HG03280 (cell line): Measurements from ENCODE around the gene RUSC1.
A peak's percentile ranks its signal among the peaks of the same experiment; 100 is the strongest.
"Not testable (repeated sequence)": the region's sequence is repeated elsewhere in the genome, so short reads cannot be mapped to it uniquely, and the experiment has no call there.

ENCODE experiments used
- ATAC-seq: cut with Tn5 transposase; IDR thresholded peaks from one replicate; pipeline ENCODE4 v1.9.1; 2021; ENCODE audit warnings: mild to moderate bottlenecking, moderate library complexity; ENCODE audit not compliant: unreplicated experiment

The RUSC1 gene, protein sequence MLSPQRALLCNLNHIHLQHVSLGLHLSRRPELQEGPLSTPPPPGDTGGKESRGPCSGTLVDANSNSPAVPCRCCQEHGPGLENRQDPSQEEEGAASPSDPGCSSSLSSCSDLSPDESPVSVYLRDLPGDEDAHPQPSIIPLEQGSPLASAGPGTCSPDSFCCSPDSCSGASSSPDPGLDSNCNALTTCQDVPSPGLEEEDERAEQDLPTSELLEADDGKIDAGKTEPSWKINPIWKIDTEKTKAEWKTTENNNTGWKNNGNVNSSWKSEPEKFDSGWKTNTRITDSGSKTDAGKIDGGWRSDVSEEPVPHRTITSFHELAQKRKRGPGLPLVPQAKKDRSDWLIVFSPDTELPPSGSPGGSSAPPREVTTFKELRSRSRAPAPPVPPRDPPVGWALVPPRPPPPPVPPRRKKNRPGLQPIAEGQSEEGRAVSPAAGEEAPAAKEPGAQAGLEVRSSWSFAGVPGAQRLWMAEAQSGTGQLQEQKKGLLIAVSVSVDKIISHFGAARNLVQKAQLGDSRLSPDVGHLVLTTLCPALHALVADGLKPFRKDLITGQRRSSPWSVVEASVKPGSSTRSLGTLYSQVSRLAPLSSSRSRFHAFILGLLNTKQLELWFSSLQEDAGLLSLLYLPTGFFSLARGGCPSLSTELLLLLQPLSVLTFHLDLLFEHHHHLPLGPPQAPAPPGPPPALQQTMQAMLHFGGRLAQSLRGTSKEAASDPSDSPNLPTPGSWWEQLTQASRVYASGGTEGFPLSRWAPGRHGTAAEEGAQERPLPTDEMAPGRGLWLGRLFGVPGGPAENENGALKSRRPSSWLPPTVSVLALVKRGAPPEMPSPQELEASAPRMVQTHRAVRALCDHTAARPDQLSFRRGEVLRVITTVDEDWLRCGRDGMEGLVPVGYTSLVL

DNA sequence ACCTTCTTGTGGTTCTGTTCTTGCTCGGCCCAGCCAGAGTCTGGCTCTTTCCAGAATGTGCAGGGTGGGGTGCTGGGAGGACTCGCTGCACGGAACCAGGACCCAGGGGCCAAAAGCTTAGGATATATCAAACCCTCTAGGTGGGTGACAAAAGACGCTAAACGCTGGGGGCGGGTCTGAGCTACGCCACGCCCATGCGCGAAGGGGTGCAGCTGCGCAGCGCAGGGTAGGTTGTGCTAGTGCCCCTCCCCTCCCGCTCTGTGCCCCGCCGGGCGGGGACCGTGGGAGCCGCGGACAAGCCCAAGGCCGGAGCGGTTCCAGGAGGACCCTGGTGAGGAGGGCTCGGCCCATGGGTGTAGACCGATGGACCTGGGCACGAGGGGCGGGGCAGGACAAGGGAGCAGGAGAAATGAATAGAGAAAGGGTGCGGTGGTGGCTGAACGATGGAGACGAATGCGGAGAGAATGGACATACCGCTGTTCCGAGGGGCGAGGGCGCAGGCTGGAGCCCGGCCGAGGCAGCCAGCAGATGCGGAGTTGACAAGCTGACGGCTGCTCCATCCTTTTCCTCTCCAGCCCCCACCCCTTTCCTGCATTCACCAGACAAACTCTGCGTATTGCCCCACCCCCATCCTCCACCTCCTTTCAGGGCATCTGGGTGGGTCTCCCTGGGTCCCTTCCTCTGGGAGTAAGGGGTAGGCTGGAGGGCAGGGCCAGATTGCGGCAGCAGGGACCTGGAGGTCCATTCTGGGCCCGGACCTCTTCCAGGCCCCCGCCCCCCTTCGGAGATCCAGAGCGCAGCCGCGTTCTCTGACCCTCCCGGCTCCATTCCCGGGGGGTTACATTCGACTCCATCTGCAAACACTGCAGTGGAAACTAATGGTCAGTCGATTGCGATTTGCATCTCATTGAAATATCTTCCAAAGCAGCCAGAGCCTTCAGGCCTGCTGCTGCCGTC, at the start of gene RUSC1:
Gene RUSC1 (plus strand): TSS at position 234 of the 957 bp plus-strand sequence. CDS start 880 bp downstream, outside the sequence.
- no peak for ATAC-seq

- peak; percentile 32 for ATAC-seq
These were observed 48.0 kb upstream of the RUSC1 start for GRCh38 chr1:155272466-155273342.

GRCh38 chr1:155273343-155274245, 47.1 kb upstream of the RUSC1 start, which contains the start of gene CLK2:
Gene CLK2 (minus strand): TSS chr1:155273504. CDS start chr1:155270977, 2,527 bp downstream.
- peak; percentile 83 for ATAC-seq

DNA sequence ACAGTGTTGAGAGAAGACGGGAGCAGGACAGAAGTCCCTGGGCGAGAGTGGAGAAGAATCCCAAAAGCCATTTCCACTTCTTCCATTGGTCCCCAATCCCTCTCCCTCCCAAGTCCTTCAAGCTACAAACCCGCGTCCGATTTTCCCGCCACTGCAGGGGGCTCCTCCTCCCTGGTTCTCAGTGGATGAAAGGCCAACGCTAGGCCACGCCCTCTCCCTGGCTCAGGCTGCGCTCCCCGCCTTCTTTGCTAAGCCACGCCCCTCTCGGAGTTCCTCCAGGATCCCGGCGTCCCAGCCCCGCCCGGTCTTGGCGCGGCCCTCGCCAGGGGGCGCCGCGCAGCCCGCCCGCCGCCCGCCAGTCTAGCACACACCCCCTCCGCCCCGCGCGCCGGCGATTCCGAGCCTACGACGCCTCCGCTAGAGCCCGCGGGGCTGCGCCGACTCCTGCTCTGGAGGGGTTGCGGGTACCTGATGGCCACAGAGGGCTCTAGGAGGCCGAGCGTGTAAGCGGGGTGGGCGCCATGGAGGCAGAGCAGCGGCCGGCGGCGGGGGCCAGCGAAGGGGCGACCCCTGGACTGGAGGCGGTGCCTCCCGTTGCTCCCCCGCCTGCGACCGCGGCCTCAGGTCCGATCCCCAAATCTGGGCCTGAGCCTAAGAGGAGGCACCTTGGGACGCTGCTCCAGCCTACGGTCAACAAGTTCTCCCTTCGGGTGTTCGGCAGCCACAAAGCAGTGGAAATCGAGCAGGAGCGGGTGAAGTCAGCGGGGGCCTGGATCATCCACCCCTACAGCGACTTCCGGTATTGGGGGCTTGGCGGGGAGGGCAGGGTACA, 43.4 kb upstream of the RUSC1 start, which contains the start of gene HCN3:
Gene HCN3 (plus strand): TSS at position 394 of the 832 bp plus-strand sequence. CDS start 128 bp downstream, at position 522.
- peak; percentile 60 for ATAC-seq

- no peak for ATAC-seq
These were observed 42.6 kb upstream of the RUSC1 start for GRCh38 chr1:155277902-155278688.

DNA sequence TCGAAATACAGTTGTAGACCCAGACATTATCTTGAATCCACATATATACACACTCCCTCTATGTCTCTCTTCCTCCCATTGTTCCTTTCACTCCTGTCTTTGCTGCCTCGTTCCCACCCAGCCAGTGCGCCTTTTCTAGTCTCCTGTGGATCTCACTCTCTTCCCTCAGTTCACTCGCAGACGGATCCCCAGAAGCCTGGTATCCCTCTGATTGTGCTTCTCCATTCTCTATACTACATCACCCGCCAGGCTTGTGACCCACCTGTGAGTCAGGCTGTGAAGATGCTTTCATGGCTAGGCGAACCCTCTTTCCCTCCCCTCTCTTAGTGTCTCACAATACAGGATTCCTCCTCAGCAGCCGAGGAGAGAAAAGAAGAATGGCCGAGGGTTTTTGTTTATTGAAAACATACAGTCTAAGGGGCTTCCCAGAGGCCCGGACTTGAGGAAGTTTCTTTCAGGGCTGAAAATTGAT, 42.0 kb upstream of the RUSC1 start:
- no peak for ATAC-seq

DNA sequence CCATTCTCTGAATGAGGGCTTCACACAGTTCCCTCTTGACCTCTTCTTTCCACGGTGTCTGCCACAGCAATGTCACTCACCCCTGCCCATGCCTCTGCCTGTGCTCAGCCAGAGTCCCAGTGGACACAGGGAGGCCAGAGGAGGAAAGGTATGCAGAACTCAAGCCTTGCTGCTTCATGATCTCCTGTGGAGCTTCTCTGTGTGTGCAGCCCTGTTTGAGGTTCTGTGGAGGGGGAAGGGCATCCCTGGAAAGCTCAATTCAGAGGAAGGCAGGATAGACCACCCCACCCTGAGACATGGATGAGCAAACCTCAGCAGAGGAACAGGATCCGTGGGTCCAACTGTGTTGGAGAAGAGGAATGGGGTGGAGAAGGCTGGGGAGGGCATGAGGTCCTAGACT, 41.4 kb upstream of the RUSC1 start:
- ATAC-seq, result no peak

GRCh38 chr1:155282488-155283091, 38.1 kb upstream of the RUSC1 start:
- ATAC-seq, result no peak

- ATAC-seq, result no peak
These were observed 36.2 kb upstream of the RUSC1 start for GRCh38 chr1:155284476-155284875.

- ATAC-seq, result no peak
These were observed 35.6 kb upstream of the RUSC1 start for GRCh38 chr1:155285063-155285462.

DNA sequence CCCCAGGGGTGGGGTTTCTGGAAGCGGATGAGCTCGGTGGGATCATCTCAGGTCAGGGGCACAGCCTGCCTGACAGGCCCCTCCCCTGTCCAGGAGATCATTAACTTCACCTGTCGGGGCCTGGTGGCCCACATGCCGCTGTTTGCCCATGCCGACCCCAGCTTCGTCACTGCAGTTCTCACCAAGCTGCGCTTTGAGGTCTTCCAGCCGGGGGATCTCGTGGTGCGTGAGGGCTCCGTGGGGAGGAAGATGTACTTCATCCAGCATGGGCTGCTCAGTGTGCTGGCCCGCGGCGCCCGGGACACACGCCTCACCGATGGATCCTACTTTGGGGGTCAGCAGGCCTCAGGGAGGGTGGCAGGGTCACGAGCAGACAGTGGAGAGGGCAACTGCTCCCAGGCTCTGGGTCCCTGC, 35.1 kb upstream of the RUSC1 start:
- ATAC-seq, result no peak

- no peak for ATAC-seq
These were observed 34.1 kb upstream of the RUSC1 start for GRCh38 chr1:155286544-155286943.

DNA sequence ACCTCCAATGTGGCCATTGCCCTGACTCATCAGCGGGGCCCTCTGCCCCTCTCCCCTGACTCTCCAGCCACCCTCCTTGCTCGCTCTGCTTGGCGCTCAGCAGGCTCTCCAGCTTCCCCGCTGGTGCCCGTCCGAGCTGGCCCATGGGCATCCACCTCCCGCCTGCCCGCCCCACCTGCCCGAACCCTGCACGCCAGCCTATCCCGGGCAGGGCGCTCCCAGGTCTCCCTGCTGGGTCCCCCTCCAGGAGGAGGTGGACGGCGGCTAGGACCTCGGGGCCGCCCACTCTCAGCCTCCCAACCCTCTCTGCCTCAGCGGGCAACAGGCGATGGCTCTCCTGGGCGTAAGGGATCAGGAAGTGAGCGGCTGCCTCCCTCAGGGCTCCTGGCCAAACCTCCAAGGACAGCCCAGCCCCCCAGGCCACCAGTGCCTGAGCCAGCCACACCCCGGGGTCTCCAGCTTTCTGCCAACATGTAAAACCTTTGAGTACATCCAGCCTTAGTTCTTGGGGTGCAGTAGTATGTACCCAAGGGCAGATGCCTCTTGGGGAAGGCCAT, 32.6 kb upstream of the RUSC1 start:
- no peak for ATAC-seq

DNA sequence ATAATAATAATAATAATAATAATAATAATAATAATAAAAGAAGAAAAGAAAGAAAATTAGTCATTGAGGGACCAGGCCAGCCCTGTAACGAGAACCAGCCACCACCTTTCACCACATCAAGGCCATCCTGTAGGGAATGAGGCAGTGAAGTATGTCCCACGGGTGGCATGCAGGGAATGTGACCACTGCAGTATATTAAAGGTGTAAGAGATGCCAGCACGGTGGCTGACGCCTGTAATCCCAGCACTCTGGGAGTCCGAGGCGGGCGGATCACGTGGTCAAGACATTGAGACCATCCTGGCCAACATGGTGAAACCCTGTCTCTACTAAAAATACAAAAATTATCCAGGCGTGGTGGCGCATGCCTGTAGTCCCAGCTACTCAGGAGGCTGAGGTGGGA, 29.7 kb upstream of the RUSC1 start:
- not testable (repeated sequence) for ATAC-seq

GRCh38 chr1:155293086-155293749, 27.5 kb upstream of the RUSC1 start:
- ATAC-seq, result no peak
